ENCODE measurements around the gene CDC42BPA. TPM values are rescaled to one million over a fixed set of nuclear protein-coding genes. Genes with fewer than 3 reads are reported as not detected.
A peak's percentile ranks its signal among the peaks of the same experiment; 100 is the strongest.

Gene CDC42BPA
- total RNA-seq, 1 experiment from 2014 or later: 30.1 TPM

- H3K27me3 ChIP-seq (ENCODE audit: insufficient read depth, low read length): no peaks in the 10 kb centered on the region
- WGBS (ENCODE audit: extremely low coverage, insufficient read length, low lambda C conversion rate): no CpG with 5 or more reads among the region's 31 CpGs
These were observed 335.7 kb downstream of the CDC42BPA start for GRCh38 chr1:226982451-226983177.

More at GRCh38 chr1:226982451-226983177, 335.7 kb downstream of the CDC42BPA start:
- Histone ChIP-seq H3K4ac (ENCODE audit: low read depth, low read length) (no peak overlapping the region), H2BK120ac (ENCODE audit: low read depth, low read length, poor library complexity, severe bottlenecking) (no peak overlapping the region), H4K91ac (ENCODE audit: insufficient read length, low read depth, low read length) (no peak overlapping the region), H4K20me1 (ENCODE audit: control insufficient read depth, insufficient read depth, insufficient read length) (no peaks in the 10 kb centered on the region), H3K9ac (ENCODE audit: extremely low read depth, insufficient read length, low read length) (no peak overlapping the region), H3T11ph (ENCODE audit: low read length) (no peak overlapping the region), H2BK15ac (ENCODE audit: low read depth, low read length) (no peak overlapping the region), H3K14ac (ENCODE audit: insufficient read depth, low read length) (no peak overlapping the region), H2BK12ac (ENCODE audit: insufficient read length, low read depth, low read length) (no peak overlapping the region), H3K4me1 (ENCODE audit: insufficient read depth, low read length) (no peaks in the 10 kb centered on the region), H3K56ac (ENCODE audit: insufficient read length, low read depth, low read length) (no peak overlapping the region), H3K27ac (ENCODE audit: insufficient read length, low read depth, low read length) (no peak overlapping the region), H3K4me2 (ENCODE audit: insufficient read depth, insufficient read length, low read length) (no peak overlapping the region), H3K79me1 (ENCODE audit: insufficient read depth, low read depth, low read length, poor library complexity, severe bottlenecking) (no peaks in the 10 kb centered on the region), H4K5ac (ENCODE audit: insufficient read length, low read depth, low read length) (no peak overlapping the region), H2BK20ac (ENCODE audit: low read depth, low read length, poor library complexity, severe bottlenecking) (no peak overlapping the region), H3K23me2 (ENCODE audit: insufficient read length, low read depth, low read length, poor library complexity, severe bottlenecking) (no peaks in the 10 kb centered on the region), H4K8ac (replicated peaks; ENCODE audit: insufficient read length, low read depth, low read length) (no peak overlapping the region), H2AK5ac (ENCODE audit: insufficient read length, low read length) (no peak overlapping the region), H2BK5ac (ENCODE audit: insufficient read length, low read length) (no peak overlapping the region), H3K9me3 (ENCODE audit: control insufficient read depth, low read depth, low read length) (no peaks in the 10 kb centered on the region), H3K23ac (ENCODE audit: insufficient read length, low read depth, low read length) (no peak overlapping the region), H3K18ac (ENCODE audit: insufficient read length, low read depth, low read length) (no peak overlapping the region), H3K79me2 (ENCODE audit: insufficient read depth, low read length) (no peaks in the 10 kb centered on the region), H2AFZ (ENCODE audit: low read length) (no peak overlapping the region)
- no peak for TF ChIP-seq CTCF (conservative IDR thresholded peaks at IDR 0.05)
- DNase-seq: no peak
- Mint-ChIP-seq H3K4me1 (peaks cover 2 to 18% of the 10 kb centered on the region in 2 experiments; a peak in 3 of 4 replicates), H3K27ac (peak overlapping the region; percentile 18 to 44 (median 40); a peak in 3 of 7 replicates), H3K4me3 (no peak overlapping the region), H3K9me3 (no peaks in the 10 kb centered on the region), H3K36me3 (ENCODE audit: insufficient read depth in 1 of 3, low read depth in 3 of 3) (peaks cover 9 to 29% (median 23%) of the 10 kb centered on the region in 3 experiments), H3K27me3 (ENCODE audit: low read depth) (no peaks in the 10 kb centered on the region)

Measured in H9 (cell line).